Ishikawa (cell line): ENCODE measurements around the gene ZSWIM6.

Experiments used
- CEBPB ChIP-seq: IDR thresholded peaks from 2 replicates; pipeline ENCODE4 v1.6.1; 2012
- CREB1 ChIP-seq: IDR thresholded peaks from 2 replicates; pipeline ENCODE4 v1.6.1; 2012; ENCODE audit warnings: low read depth
- EGR1 ChIP-seq: IDR thresholded peaks from 2 replicates; pipeline ENCODE4 v1.6.1; 2012
- EP300 ChIP-seq: IDR thresholded peaks from 2 replicates; pipeline ENCODE4 v1.6.1; 2012; ENCODE audit warnings: borderline replicate concordance
- MAX ChIP-seq: IDR thresholded peaks from 2 replicates; pipeline ENCODE4 v1.6.1; 2012
- NFIC ChIP-seq: IDR thresholded peaks from 2 replicates; pipeline ENCODE4 v1.6.1; 2012
- RAD21 ChIP-seq: IDR thresholded peaks from 2 replicates; pipeline ENCODE4 v1.6.1; 2012; ENCODE audit warnings: low read depth
- REST ChIP-seq: IDR thresholded peaks from 2 replicates; pipeline ENCODE4 v1.6.1; 2012; ENCODE audit warnings: low read depth, mild to moderate bottlenecking
- TCF12 ChIP-seq: IDR thresholded peaks from 2 replicates; pipeline ENCODE4 v1.6.1; 2012; ENCODE audit warnings: low read depth
- TEAD4 ChIP-seq: IDR thresholded peaks from 2 replicates; pipeline ENCODE4 v1.6.1; 2012
- USF1 ChIP-seq: IDR thresholded peaks from 2 replicates; pipeline ENCODE4 v1.6.1; 2012
- YY1 ChIP-seq: IDR thresholded peaks from 2 replicates; pipeline ENCODE4 v1.6.1; 2012; ENCODE audit warnings: low read depth
- ZBTB7A ChIP-seq: IDR thresholded peaks from 2 replicates; pipeline ENCODE4 v1.6.1; 2012; ENCODE audit warnings: low read depth

GRCh38 chr5:61559722-61560121 lies 227.7 kb downstream of the ZSWIM6 start:
- TF ChIP-seq CREB1 (no peak), USF1 (no peak), CEBPB (no peak), RAD21 (no peak), REST (no peak), EGR1 (no peak), YY1 (no peak), TEAD4 (no peak), MAX (no peak), ZBTB7A (no peak), EP300 (no peak), NFIC (no peak), TCF12 (no peak)
